Myocyte (in vitro differentiated cells): ENCODE data around the gene FLRT1. TPM values are rescaled to one million over a fixed set of nuclear protein-coding genes. Genes with fewer than 3 reads are reported as not detected.

Experiments
- DNase-seq: peaks from one replicate; pipeline ENCODE4 v3.0.0-alpha.2; 2012; ENCODE audit warnings: low read depth
- total RNA-seq: library from RNA; depleted of rRNA; stranded (reverse); fragments of >200 nt; gene quantifications from 2 replicates; pipeline ENCODE4 v1.2.3, GENCODE V29; 2014

Gene FLRT1
- total RNA-seq, 1 donor from 2014 or later, result not detected

- no peak for DNase-seq
Observed at GRCh38 chr11:64023712-64024710, 11.7 kb upstream of the FLRT1 start.

GRCh38 chr11:64025205-64025604 lies 10.5 kb upstream of the FLRT1 start:
- DNase-seq, result no peak

GRCh38 chr11:64026575-64027205 lies 9.0 kb upstream of the FLRT1 start:
- peak; percentile 58 for DNase-seq

GRCh38 chr11:64027651-64028397 lies 7.9 kb upstream of the FLRT1 start:
- DNase-seq, result no peak

- DNase-seq, result no peak
Observed at GRCh38 chr11:64028398-64029115, 7.2 kb upstream of the FLRT1 start.

- DNase-seq, result no peak
Observed at GRCh38 chr11:64029773-64030172, 6.0 kb upstream of the FLRT1 start.

- no peak for DNase-seq
Observed at GRCh38 chr11:64031001-64031400, 4.7 kb upstream of the FLRT1 start.

- DNase-seq, result no peak
Observed at GRCh38 chr11:64032050-64032449, 3.7 kb upstream of the FLRT1 start.

- no peak for DNase-seq
Observed at GRCh38 chr11:64034411-64034811, 1.3 kb upstream of the FLRT1 start.

GRCh38 chr11:64035081-64035524 lies 628 bp upstream of the FLRT1 start:
- no peak for DNase-seq

GRCh38 chr11:64036087-64037026 lies 626 bp downstream of the FLRT1 start:
- DNase-seq, result peak; percentile 74

GRCh38 chr11:64037027-64037634 lies 1.4 kb downstream of the FLRT1 start:
- DNase-seq, result no peak

GRCh38 chr11:64038500-64038899 lies 2.8 kb downstream of the FLRT1 start:
- no peak for DNase-seq

- DNase-seq, result no peak
Observed at GRCh38 chr11:64039012-64039665, 3.4 kb downstream of the FLRT1 start.

- no peak for DNase-seq
Observed at GRCh38 chr11:64040684-64041322, 5.1 kb downstream of the FLRT1 start.

GRCh38 chr11:64041846-64042245 lies 6.1 kb downstream of the FLRT1 start:
- DNase-seq, result no peak

- DNase-seq, result no peak
Observed at GRCh38 chr11:64042301-64042700, 6.6 kb downstream of the FLRT1 start.

- DNase-seq, result no peak
Observed at GRCh38 chr11:64043545-64043944, 7.8 kb downstream of the FLRT1 start.
